EH (cell line): ENCODE results near the gene CYREN.
"Not testable (repeated sequence)": the region's sequence is repeated elsewhere in the genome, so short reads cannot be mapped to it uniquely, and the experiment has no call there.

Source experiments
- DNase-seq: peaks from one replicate; pipeline ENCODE4 v3.0.0-alpha.2; 2015; ENCODE audit warnings: low read depth

Gene CYREN

DNA sequence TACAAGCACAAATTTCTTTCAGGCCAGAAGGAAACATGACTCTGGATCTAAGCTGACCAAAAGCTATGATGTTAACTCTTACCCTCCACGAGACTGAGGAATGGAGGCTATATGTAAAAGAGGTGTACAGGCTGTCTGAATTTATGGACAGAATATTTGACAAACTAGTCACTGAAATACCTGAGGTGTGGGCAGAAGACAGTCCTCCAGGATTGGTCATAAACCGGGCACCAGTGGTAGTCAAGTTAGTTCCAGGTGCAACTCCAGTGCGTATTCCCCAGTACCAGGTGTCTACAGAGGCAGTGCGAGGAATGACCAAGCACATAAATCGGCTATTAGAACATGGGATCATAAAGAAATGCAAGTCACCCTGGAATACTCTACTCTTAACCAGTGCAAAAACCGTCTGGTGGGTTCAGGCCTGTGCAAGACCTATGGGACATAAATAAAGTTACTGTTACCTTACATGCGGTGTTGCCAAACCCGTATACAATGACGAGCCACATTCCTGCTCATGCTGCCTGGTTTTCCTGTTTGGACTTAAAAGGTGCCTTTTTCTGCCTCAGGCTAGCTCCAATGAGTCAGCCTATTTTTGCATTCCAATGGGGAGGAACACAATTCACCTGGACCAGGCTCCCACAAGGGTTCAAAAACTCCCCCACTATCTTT is 6.7 kb upstream of the CYREN start:
- no peak for DNase-seq

DNA sequence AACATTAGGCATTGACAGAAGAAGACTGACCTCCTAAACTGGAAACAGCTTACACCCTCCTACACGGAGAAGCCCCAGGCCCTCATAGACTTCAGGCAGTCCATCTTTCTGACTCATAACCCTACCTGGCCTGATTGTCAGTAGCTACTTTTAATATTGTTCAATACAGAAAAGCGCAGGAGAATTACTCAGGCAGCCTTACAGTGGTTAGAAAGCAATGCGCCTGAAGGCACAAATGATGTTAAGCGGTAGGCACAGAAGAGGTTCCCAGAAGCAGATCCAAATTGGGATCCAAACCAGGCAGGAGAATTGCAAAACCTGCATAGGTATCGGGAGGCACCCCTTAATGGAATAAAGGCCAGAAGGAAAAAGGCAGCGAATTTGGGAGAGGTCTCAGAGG is 5.4 kb upstream of the CYREN start:
- no peak for DNase-seq

DNA sequence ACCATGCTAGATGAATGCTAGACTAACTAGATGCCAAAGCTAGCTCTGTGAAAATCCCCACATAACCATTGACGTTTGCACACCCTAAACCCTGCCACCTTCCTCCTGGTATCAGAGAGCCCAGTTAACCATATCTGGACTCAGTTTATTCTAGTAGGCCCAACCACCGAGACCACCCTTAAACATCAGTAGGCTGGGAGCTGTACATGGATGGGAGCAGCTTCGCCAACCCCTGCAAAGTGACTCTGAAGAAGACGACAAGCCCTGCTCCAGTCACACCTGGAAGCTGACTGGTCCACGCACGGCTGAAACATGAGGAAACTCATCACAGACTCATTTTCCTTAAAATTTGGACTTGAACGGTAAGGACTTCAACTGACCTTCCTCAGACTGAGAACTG is 4.4 kb upstream of the CYREN start:
- DNase-seq: no peak

DNA sequence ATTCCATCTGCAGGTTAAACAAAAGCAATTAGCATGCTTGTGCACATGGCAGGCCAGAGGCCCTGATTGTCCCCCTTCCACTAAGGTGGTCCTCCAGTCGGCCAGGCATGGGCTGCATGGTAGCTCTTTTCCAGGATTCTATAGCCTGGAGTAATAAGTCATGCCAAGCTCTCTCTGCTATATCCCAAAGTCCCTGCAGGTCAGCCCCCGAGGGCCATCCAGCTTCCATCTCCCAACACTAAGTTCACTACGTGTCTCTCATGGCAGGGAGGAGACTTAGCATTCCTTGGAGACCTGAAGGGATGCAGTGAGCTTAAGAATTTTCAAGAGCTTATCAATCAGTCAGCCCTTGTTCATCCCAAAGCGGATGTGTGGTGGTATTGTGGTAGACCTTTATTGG is 3.4 kb upstream of the CYREN start:
- not testable (repeated sequence) for DNase-seq

DNA sequence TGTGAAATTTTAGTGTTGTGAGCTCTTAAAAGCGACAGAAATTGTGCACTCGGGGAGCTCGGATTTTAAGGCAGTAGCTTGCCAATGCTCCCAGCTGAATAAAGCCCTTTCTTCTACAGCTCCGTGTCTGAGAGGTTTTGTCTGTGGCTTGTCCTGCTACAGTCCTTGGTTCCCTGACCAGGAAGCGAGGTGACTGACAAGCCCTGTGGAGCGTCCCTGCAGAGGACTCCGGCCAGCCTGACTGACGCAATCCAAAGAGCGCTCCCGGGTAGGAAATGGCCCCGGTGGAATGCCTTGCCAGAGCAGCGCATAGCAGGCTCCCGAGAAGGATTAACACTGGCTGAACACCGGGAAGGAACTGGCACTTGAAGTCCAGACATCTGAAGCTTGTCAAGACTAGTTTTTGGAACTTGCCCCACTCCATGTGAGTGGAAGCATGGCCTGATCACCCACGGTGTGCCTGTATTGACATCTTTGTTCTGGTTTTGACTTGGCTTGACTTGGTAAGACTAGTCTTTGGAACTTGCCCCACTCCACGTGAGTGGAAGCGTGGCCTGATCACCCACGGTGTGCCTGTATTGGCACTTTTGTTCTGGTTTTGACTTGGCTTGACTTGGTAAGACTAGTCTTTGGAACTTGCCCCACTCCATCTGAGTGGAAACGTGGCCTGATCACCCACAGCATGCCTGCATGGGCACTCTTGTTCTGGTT is 1.2 kb upstream of the CYREN start:
- peak; percentile 73 for DNase-seq

DNA sequence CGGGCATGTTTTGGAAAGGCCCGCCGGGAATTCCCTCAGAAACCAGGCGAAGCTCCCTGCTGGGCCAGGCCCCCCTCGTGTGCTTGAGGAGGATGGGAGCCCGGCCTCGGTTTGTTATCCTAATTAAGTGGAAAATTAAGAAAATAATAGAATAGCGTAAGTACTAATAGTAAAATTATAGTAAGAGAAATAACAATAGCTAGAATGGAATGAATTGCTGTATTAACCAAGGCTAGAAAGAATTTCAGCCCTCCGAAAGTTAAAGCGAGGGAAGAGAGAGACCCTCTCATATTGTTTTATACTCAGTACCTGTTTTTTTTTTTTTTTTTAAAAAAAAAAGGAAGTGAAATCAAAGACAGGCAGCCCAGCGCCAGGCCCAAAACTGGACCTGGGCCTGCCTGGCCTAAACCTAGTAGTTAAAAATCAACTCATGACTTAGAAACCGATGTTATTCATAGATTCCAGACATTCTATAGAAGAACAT is 533 bp upstream of the CYREN start:
- not testable (repeated sequence) for DNase-seq

DNA sequence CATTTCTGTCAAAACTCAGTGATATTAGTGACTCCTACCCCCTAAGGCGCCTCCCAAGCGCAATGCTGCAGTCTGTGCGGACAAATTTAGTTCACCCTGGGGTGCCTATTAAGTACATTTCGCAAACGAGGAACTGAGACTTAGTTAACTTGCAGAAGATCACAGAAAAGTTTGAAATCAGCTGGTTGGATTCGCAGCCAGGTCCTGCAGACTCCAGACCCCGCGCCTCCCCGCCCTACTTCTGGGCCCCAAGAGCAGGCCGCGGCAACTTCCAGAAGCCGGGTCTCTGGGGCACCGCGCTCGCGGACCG is 588 bp downstream of the CYREN start:
- no peak for DNase-seq

DNA sequence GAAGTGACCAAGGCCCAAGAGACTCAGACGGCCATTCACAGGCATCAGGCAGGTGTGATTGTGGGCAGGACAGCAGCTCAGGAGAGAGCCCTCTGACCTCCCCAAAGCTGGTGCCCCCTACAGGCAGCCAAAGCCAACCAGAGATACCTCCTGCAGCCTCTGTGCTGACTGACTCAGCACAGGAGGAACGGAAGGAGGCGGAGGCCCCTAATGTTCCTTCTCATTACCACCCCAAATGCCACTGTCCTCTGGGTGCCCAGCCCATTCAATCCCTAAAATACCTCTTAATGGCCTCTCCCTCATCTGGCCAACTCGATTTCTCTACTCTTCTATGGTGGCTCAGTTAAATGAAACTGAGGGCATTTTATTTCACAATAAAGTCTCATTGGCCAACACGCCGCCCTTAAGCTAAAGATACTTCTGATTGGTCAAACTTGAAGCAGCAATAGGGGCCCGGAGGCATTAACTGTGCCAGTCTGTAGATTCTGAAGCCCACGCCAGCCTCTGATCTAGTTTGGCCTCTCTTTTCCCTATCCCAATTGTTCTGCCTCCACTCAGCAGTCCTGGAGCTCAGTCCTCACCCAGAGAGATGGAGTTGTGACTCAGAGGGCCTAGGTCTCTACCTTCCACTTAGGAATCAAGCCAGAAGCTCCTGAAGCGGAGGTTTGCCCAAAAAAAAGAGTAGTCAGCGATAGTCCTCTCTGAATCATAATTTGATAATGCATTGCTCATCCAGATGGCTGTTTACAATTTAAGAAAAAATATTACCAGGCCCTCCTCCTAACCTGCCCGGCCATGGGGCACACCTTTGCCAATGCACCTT is 1.2 kb downstream of the CYREN start:
- DNase-seq: peak; percentile 49

DNA sequence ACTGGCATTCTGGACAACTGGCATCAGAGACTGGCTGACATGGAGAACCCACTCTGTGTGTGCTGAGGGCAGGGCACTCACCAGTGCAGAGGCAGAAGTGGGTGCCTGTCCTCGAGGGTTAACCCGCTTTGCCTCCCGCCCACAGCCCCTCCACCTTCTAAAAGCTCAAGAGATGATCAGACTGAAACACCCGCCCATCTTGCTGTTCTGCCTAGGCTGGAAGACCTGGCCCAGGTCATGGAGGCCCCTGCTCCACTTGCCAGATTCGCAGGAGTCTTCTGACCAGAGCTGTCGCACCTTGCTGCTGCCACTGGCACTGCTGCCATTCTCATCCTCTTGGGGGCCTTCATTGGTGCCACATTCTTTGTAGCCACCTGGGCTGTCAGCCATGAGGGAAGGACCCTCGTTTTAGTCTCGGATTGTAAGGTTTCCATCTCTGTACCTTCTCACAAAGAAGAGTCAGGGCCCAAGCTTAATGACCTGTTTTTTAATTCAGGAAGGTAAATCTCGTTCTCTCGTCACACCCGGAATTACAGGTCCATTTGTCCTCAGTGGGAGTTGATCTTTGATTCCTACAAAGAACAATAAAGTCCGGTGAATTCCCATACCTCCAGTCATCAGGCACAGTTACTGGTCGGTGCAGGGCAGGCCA is 1.9 kb downstream of the CYREN start:
- no peak for DNase-seq

DNA sequence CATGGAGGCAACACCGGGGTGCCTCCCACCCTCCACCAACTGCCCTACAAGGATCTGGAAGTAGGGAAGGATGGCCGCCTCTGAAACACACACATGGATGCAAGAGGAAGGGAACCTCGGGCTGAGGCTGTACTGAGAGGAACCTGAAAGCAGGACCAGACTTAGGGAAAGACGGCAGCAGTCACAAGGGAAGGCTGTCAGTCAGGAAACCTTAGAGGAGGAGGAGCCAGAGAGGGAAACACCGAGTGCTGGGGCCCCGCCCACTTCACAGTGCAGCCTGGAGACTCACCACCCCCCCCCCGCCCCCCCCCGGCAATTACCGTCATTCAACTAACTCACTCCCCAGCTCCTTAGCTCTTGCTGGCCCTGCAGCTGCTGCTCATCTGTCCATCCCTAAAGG is 2.5 kb downstream of the CYREN start:
- DNase-seq: no peak

DNA sequence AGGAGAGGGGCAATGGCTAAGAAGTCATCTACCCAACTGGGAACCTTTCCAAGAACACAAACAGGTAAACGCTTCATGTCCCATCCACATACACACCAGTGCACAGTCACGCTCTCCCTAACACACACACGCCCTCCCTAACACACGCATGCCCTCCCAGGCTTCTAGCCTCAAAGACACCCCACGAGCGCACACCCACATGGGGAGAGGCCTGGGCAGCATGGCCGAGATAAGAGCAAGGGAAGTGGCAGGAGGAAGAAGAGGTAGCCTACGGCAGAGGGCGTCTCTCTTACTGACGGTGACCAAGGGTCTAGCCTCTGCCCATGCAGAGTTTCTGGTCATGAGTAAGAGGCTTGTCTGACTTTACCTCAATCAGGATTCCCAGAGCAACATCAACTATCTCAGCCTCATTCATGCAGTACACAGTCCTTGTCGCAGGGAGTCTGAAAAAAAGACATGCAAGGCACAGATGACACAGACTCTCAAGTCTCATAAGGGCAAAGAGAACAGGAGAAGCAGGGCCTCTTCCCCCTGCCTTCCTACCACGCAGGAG is 3.1 kb downstream of the CYREN start:
- DNase-seq: no peak

DNA sequence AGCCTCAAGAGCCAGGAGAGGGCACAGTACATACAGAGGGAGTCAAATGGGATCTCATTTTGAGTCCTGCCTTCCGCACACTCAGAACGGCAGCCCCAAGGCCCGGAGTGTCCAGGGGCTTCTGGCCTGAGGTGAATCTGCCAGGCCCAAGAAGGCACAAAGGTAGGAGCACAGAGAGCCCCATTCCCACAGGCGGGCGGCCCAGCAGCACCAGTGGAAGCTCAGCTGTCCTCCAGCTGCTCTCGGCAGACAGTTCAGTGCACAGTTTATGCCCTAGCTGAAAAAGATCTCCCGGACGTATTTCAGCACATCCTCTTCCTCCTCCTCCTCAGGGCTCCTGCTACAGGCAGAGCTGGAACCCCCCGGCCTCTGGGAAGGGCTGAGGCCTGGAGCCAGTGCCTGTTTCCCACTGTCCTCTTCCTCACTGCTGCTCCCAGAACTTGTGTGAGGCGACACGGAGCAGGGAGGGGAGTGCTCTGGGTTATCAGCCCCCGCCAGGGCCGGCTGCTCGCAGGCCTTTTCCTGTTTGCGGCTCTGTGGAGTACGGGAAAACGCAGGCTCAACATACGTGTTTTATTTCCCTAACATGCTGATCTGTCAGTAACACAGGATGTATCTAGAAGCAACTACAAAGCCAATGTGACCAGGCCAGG is 4.0 kb downstream of the CYREN start:
- DNase-seq: no peak

DNA sequence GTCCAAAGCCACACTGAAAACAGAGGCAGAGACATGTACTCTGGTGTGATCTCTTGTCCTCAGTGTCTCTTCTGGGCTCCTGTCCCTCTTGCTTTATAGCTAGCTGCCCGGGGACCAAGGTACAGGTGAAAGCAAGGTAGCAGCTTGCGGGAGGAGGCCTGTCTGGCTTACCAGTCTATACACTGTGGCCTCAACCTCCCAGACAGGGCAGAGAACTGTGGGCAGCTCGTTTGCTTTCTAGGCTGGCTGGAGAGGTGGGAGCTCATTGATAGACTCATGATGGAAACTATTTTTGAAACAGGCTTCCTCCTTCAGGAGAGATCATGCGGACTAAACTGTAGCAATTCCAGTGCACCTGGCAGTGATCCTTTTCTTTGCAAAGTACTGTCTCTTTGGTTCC is 4.6 kb downstream of the CYREN start:
- DNase-seq: no peak

DNA sequence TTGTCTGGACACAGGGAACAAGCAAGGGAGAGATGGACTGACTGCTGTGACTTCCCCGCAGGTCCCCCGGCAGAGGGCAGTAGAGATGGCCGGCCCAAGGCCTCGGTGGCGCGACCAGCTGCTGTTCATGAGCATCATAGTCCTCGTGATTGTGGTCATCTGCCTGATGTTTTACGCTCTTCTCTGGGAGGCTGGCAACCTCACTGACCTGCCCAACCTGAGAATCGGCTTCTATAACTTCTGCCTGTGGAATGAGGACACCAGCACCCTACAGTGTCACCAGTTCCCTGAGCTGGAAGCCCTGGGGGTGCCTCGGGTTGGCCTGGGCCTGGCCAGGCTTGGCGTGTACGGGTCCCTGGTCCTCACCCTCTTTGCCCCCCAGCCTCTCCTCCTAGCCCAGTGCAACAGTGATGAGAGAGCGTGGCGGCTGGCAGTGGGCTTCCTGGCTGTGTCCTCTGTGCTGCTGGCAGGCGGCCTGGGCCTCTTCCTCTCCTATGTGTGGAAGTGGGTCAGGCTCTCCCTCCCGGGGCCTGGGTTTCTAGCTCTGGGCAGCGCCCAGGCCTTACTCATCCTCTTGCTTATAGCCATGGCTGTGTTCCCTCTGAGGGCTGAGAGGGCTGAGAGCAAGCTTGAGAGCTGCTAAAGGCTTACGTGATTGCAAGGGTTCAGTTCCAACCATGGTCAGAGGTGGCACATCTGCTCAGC is 6.0 kb downstream of the CYREN start:
- DNase-seq: no peak

DNA sequence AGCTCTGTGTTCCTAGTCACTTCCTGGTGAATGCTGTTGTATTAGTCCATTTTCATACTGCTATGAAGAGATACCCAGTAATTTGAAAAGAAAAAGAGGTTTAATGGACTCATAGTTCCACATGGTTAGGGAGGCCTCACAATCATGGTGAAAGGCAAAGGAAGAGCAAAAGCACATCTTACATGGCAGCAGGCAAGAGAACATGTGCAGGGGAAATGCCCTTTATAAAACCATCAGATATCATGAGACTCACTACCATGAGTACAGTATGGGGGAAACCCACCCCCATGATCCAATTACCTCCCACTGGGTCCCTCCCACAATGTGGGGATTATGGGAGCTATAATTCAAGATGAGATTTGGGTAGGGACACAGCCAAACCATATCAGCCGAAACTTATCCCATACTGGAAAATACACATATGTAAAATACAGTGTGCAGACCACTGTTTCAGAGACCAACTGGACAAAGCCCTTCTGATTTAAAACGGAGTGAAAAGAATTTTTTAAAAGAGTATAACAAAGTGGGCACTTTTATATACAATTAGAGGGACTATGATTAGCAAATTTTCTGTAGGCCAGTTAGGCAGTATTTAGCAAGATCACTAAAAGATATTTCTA is 8.0 kb downstream of the CYREN start:
- no peak for DNase-seq

DNA sequence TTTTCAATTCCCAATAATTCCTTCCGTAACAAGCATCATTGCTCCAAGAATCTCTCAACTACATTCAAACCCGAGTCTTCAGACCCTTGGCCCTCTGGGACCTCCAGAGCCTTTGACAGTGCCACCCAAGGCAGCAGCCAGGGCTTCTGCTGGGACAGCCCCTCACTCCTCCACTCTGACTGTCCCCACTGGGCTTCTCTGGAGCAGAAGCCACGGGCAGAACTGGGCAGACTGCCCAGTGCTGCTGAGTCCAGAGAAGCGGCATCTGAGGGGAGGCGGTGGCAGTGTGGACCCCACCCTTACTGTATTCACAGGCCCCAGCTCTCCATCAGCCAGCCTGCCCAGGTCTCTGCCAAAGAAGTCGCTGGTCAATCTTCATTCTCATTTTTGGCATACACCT is 8.8 kb downstream of the CYREN start:
- DNase-seq: no peak

DNA sequence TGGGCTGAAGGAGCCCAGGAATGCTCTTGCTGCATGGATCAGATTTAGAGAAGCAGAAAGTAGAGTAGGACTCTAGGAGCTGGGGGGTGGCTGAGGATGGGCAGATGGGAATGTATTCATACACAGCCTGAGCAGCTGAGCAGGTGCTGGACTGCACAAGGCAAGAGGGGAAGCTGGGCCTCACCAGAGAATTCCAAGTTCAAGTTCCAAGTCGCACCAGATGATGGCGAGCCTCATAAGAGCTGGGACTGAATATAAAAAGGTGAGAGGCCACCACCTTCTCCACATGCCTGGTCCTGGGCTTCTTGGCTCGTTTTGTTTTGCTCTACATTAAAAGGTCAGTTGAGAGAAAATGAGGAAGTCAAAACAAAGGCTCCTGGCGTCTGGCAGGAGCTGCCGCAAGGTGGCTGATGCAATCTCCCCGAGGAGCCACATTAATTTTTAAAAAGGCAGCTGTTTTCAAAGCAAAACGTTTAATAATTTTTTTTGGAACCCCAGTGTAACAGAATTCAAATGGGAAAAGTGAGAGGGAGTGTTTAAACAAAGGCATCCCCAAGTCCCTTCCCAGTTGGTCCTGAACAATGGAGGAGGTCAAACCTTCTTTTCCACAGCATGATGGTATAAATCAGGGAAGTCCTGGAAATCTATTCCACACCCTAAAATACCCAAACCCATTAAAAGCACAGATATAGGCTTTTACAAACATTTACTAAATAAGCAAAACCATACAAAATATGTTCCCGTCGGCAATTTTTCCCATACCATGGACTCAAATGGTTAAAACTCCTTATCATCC is 9.5 kb downstream of the CYREN start:
- peak; percentile 12 for DNase-seq

DNA sequence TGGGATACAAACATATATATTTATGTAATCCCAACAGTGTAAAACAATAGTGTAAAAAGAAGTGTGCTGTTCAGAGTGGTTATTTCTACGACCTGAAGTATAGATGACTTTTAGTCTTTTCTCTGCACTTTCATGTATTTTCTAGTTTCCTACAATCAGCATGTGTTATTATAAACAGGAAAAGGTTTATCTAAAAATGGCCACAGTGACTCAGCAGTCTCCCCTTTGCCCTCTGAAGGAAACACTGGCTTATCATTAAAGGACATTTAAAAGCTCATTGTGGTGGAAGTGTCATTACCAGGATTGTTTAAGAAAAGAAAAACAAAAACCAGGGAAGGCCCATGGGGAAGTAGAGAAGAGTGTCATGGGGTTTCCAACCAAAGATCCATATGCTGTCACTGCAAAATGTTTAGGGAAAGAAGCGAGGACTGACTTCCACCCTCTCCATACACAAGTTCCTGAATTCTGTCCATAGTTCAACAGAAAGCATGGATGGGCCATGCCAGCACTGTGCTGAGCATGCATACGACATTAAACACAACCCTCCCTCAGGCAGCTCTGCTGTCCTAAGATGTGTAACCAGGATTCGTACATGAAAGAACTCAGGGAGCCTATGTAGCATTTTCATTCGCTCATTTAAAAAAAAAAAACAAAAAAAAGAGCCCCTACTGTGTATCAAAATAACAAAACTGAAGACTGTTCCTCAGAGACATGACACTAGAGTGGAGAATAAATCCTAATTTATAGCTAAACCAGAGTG is 10.2 kb downstream of the CYREN start:
- DNase-seq: peak; percentile 70
